ENCODE results near the gene GPC6. TPM values are rescaled to one million over a fixed set of nuclear protein-coding genes. Genes with fewer than 3 reads are reported as not detected.

GPC6 gene
- total and polyA plus RNA-seq, 4 donors: 5.9 to 29.1 (median 18.2) TPM

DNA sequence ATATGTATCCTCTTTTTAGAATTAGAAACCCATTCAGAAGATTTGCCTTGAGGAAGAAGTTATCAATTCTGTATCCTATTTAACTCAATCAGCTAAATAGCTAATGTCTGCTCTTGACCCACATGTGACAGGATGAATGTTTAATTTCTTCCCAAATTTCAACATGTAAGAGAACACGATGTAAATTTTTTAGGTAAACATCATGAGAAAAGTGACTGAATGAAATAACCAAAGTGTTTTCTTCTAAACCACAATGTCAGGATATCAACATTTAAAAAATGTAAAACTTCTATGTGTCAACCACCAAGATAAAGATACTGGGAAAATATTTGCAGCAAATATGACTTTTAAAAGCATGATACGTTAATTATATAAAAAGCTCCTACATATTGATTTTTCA lies 950.4 kb downstream of the GPC6 start:
- DNase-seq (ENCODE audit: low spot score): no peak
- no peaks in the 10 kb centered on the region for H3K36me3 ChIP-seq (ENCODE audit: control insufficient read depth in 4 of 4, insufficient read depth in 3 of 4, low read depth in 1 of 4, low read length in 3 of 4)
- H3K9ac ChIP-seq (ENCODE audit: low read depth in 1 of 2, low read length in 2 of 2): no peak overlapping the region
- no peaks in the 10 kb centered on the region for H3K27me3 ChIP-seq (ENCODE audit: control insufficient read depth in 4 of 4, insufficient read depth in 4 of 4, low read length in 3 of 4)
- 51% methylated on average over 2 of the region's 2 CpGs for WGBS
- no peak overlapping the region for H3K4me3 ChIP-seq (ENCODE audit: low read depth in 1 of 3, low read length in 3 of 3)
- no peak for TF ChIP-seq HNF4A (conservative IDR thresholded peaks at IDR 0.05)
- no peak for TF ChIP-seq GABPA (IDR thresholded peaks at IDR 0.05 in 1 of 2, conservative IDR thresholded peaks at IDR 0.05 in 1 of 2)
- TF ChIP-seq EGR1 (IDR thresholded peaks at IDR 0.05; ENCODE audit: low read depth in 2 of 2): no peak
- TF ChIP-seq, protein P1, sequence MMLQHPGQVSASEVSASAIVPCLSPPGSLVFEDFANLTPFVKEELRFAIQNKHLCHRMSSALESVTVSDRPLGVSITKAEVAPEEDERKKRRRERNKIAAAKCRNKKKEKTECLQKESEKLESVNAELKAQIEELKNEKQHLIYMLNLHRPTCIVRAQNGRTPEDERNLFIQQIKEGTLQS (IDR thresholded peaks at IDR 0.05): no peak
- no peak for TF ChIP-seq RAD21 (IDR thresholded peaks at IDR 0.05)
- TF ChIP-seq YY1 (IDR thresholded peaks at IDR 0.05): no peak
- TF ChIP-seq MAX (IDR thresholded peaks at IDR 0.05): no peak
- TF ChIP-seq TAF1 (conservative IDR thresholded peaks at IDR 0.05): no peak
- no peak for TF ChIP-seq SP1 (IDR thresholded peaks at IDR 0.05)
- no peak for TF ChIP-seq CTCF (IDR thresholded peaks at IDR 0.05; ENCODE audit: low read depth, low read length, missing input control)
- H3K9me3 ChIP-seq (ENCODE audit: control insufficient read depth in 4 of 4, low read length in 3 of 4): no peaks in the 10 kb centered on the region
- H3K27ac ChIP-seq (ENCODE audit: low read depth in 1 of 2, low read length in 2 of 2): no peak overlapping the region
- H3K4me1 ChIP-seq (ENCODE audit: control insufficient read depth in 4 of 4, insufficient read depth in 4 of 4, low read length in 3 of 4): peaks cover 0 to 40% (median 24%) of the 10 kb centered on the region in 4 donors

DNA sequence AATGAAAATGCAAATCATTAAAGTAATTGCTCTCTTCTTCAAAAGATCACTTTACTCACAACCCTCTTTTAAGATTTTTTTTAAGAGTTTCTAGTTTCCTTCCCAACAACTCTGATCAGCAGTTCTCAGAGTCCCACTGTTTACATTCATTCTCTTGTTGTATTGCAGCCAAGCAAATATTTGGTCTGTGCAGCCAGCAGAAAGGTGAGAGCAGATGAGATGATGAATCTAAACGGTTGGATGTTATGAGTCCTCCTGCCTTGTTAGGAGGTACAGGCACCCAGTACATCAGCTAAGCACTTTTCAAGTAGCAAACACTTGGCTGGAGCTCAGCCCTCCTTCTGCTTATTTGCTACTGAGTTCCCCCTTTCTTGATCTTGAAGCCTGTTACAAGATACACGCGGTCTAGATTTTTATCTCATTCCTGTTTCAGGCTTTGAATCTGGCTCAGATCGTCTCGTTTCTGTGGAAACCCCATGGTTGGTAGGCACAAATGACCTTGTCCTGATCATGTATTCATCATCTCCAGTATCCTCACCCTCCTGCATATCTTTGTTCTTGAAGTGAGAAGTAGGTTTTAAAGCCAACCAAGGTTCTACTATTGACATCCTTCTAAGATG lies 952.1 kb downstream of the GPC6 start:
- no peaks in the 10 kb centered on the region for H3K36me3 ChIP-seq (ENCODE audit: control insufficient read depth in 4 of 4, insufficient read depth in 3 of 4, low read depth in 1 of 4, low read length in 3 of 4)
- no peak overlapping the region for H3K4me3 ChIP-seq (ENCODE audit: low read depth in 1 of 3, low read length in 3 of 3)
- 33% methylated on average over 5 of the region's 5 CpGs for WGBS
- TF ChIP-seq, protein P2, sequence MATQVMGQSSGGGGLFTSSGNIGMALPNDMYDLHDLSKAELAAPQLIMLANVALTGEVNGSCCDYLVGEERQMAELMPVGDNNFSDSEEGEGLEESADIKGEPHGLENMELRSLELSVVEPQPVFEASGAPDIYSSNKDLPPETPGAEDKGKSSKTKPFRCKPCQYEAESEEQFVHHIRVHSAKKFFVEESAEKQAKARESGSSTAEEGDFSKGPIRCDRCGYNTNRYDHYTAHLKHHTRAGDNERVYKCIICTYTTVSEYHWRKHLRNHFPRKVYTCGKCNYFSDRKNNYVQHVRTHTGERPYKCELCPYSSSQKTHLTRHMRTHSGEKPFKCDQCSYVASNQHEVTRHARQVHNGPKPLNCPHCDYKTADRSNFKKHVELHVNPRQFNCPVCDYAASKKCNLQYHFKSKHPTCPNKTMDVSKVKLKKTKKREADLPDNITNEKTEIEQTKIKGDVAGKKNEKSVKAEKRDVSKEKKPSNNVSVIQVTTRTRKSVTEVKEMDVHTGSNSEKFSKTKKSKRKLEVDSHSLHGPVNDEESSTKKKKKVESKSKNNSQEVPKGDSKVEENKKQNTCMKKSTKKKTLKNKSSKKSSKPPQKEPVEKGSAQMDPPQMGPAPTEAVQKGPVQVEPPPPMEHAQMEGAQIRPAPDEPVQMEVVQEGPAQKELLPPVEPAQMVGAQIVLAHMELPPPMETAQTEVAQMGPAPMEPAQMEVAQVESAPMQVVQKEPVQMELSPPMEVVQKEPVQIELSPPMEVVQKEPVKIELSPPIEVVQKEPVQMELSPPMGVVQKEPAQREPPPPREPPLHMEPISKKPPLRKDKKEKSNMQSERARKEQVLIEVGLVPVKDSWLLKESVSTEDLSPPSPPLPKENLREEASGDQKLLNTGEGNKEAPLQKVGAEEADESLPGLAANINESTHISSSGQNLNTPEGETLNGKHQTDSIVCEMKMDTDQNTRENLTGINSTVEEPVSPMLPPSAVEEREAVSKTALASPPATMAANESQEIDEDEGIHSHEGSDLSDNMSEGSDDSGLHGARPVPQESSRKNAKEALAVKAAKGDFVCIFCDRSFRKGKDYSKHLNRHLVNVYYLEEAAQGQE (IDR thresholded peaks at IDR 0.05): no peak
- TF ChIP-seq EGR1 (IDR thresholded peaks at IDR 0.05; ENCODE audit: low read depth in 2 of 2): no peak
- TF ChIP-seq FOXA1 (IDR thresholded peaks at IDR 0.05): peak; percentile 14
- TF ChIP-seq SP1 (IDR thresholded peaks at IDR 0.05): no peak
- TF ChIP-seq HNF4G (IDR thresholded peaks at IDR 0.05): no peak
- no peak for TF ChIP-seq TAF1 (conservative IDR thresholded peaks at IDR 0.05)
- TF ChIP-seq, protein P1 (IDR thresholded peaks at IDR 0.05): no peak
- TF ChIP-seq RXRA (IDR thresholded peaks at IDR 0.05): peak in 1 of 2 donors; percentile 12
- TF ChIP-seq MAX (IDR thresholded peaks at IDR 0.05): no peak
- no peak for TF ChIP-seq GABPA (IDR thresholded peaks at IDR 0.05 in 1 of 2, conservative IDR thresholded peaks at IDR 0.05 in 1 of 2)
- TF ChIP-seq CTCF (IDR thresholded peaks at IDR 0.05; ENCODE audit: low read depth, low read length, missing input control): no peak
- TF ChIP-seq, protein P3, sequence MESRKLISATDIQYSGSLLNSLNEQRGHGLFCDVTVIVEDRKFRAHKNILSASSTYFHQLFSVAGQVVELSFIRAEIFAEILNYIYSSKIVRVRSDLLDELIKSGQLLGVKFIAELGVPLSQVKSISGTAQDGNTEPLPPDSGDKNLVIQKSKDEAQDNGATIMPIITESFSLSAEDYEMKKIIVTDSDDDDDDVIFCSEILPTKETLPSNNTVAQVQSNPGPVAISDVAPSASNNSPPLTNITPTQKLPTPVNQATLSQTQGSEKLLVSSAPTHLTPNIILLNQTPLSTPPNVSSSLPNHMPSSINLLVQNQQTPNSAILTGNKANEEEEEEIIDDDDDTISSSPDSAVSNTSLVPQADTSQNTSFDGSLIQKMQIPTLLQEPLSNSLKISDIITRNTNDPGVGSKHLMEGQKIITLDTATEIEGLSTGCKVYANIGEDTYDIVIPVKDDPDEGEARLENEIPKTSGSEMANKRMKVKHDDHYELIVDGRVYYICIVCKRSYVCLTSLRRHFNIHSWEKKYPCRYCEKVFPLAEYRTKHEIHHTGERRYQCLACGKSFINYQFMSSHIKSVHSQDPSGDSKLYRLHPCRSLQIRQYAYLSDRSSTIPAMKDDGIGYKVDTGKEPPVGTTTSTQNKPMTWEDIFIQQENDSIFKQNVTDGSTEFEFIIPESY (IDR thresholded peaks at IDR 0.05): no peak
- TF ChIP-seq RAD21 (IDR thresholded peaks at IDR 0.05): peak in 1 of 2 donors; percentile 47
- TF ChIP-seq HNF4A (conservative IDR thresholded peaks at IDR 0.05): peak in 1 of 2 donors; percentile 19
- TF ChIP-seq FOXA2 (IDR thresholded peaks at IDR 0.05): peak; percentile 62
- TF ChIP-seq JUND (IDR thresholded peaks at IDR 0.05): no peak
- TF ChIP-seq YY1 (IDR thresholded peaks at IDR 0.05): no peak
- TF ChIP-seq NR2F2 (IDR thresholded peaks at IDR 0.05): no peak
- DNase-seq (ENCODE audit: low spot score): no peak
- peaks cover 0 to 38% (median 24%) of the 10 kb centered on the region in 4 donors for H3K4me1 ChIP-seq (ENCODE audit: control insufficient read depth in 4 of 4, insufficient read depth in 4 of 4, low read length in 3 of 4)
- no peaks in the 10 kb centered on the region for H3K9me3 ChIP-seq (ENCODE audit: control insufficient read depth in 4 of 4, low read length in 3 of 4)
- no peak overlapping the region for H3K9ac ChIP-seq (ENCODE audit: low read depth in 1 of 2, low read length in 2 of 2)
- no peak overlapping the region for H3K27ac ChIP-seq (ENCODE audit: low read depth in 1 of 2, low read length in 2 of 2)
- H3K27me3 ChIP-seq (ENCODE audit: control insufficient read depth in 4 of 4, insufficient read depth in 4 of 4, low read length in 3 of 4): no peaks in the 10 kb centered on the region

Measured in liver (tissue), 9 donors.